Naive thymus-derived CD8-positive, alpha-beta T cell (primary cell): Measurements from ENCODE around the gene NME4. TPM values are rescaled to one million over a fixed set of nuclear protein-coding genes. Genes with fewer than 3 reads are reported as not detected.
"Not testable (repeated sequence)": the region's sequence is repeated elsewhere in the genome, so short reads cannot be mapped to it uniquely, and the experiment has no call there.

ENCODE experiments used
- ATAC-seq, 2 donors: fragments of 150-1000 bp; cut with Tn5 transposase in 1 of 2; sonication (Bioruptor Pico), chemical (Tn5 transposase) in 1 of 2; 1 replicate in 1 of 2; 2 replicates in 1 of 2; pipeline ENCODE4 v1.10.0; 2021; ENCODE audit warnings: mild to moderate bottlenecking in 2 of 2, moderate library complexity in 2 of 2
- POLR2A ChIA-PET: fragments of 350-600 bp; sonication (Branson Sonifier 250); formaldehyde crosslinking; loops from one replicate; lab custom pipeline; 2021; ENCODE audit warnings: antibody characterized with exemption; lab: Charles Lee
- DNase-seq, 10 donors: peaks; one replicate each; pipeline versions ENCODE4 v3.0.0 to v3.0.0-alpha.2; 2020 to 2022
- H3K27ac Mint-ChIP-seq, 10 donors: one replicate each; pipeline ENCODE4 v1.8.0; 2020 to 2022; ENCODE audit warnings: mild to moderate bottlenecking in 10 of 10, mixed read lengths in 10 of 10, moderate library complexity in 4 of 10, inconsistent platforms in 1 of 10
- H3K27me3 Mint-ChIP-seq, 5 donors: one replicate each; pipeline ENCODE4 v1.8.0; 2021 to 2022; ENCODE audit warnings: mixed read lengths in 5 of 5
- H3K36me3 Mint-ChIP-seq, 3 donors: one replicate each; pipeline ENCODE4 v1.8.0; 2020 to 2022; ENCODE audit warnings: mixed read lengths in 3 of 3, mild to moderate bottlenecking in 2 of 3, inconsistent platforms in 1 of 3
- H3K4me1 Mint-ChIP-seq, 4 donors: one replicate each; pipeline ENCODE4 v1.8.0; 2021 to 2022; ENCODE audit warnings: mixed read lengths in 4 of 4
- H3K4me3 Mint-ChIP-seq, 10 donors: one replicate each; pipeline ENCODE4 v1.8.0; 2020 to 2022; ENCODE audit warnings: mild to moderate bottlenecking in 10 of 10, mixed read lengths in 10 of 10, moderate library complexity in 6 of 10, inconsistent platforms in 1 of 10
- H3K9me3 Mint-ChIP-seq, 9 donors: one replicate each; pipeline ENCODE4 v1.8.0; 2020 to 2022; ENCODE audit warnings: mixed read lengths in 9 of 9, mild to moderate bottlenecking in 3 of 9, inconsistent platforms in 1 of 9, moderate library complexity in 1 of 9
- polyA plus RNA-seq, 3 donors: library from polyadenylated mRNA; unstranded; fragments of 300-500 nt; fragmentation: Illumina TruSeq; gene quantifications; one replicate each; pipeline ENCODE4 v1.2.3, GENCODE V29; 2021
- total RNA-seq, 8 experiments: library from RNA in 2 of 8; stranded (reverse) in 2 of 8; gene quantifications; one replicate each; pipeline ENCODE4 v1.2.3 and lab custom pipeline; 2021 to 2026

Gene NME4
- total and polyA plus RNA-seq, 5 experiments from 2014 or later, result 29.7 to 61.9 (median 38.9) TPM

GRCh38 chr16:372302-372983 lies 24.6 kb upstream of the NME4 start:
- POLR2A ChIA-PET, result interaction anchor here (0.9 to 2.7 kb wide), 3 partner anchors 8 to 29 kb away, joined by 4 to 61 read pairs (median 19); partner anchors contain the start of genes DECR2 and PGAP6

DNA sequence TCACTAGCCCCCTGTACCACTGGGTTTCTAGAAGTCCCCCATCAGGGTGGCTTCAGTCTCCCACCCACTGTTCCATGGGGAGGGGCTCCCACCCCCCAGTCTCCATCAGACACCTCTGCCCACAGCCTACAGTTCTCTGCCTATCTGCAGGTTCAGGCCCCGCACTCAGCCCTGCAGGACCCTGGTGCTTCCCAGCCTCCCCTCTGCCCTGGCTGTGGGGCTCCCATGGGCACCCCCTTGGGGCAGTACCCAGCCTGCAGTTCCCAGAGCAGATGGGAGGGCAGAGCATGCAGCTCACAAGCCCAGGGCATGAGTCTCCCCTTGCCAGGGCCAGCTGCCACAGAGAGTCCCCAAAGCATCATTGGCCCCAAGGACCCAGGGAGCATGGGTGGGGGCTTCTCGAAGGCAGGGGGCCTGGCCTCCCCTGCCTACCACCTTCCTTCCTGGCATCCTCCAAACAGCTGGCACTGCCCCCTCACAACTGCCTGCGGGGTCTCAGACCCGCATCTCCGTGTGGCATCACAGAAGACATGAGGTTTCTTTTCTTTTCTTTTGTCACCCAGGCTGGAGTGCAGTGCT lies 23.9 kb upstream of the NME4 start:
- H3K27ac Mint-ChIP-seq, result peak overlapping the region in 3 of 10 donors; percentile 63 to 79 (median 65)
- H3K36me3 Mint-ChIP-seq, result peaks cover 0 to 29% (median 0%) of the 10 kb centered on the region in 3 donors
- no peaks in the 10 kb centered on the region for H3K9me3 Mint-ChIP-seq
- H3K27me3 Mint-ChIP-seq, result no peaks in the 10 kb centered on the region
- no peak for DNase-seq
- no peak for ATAC-seq
- peak overlapping the region in 2 of 10 donors; percentile 26 to 67 for H3K4me3 Mint-ChIP-seq
- peaks cover 3 to 23% (median 15%) of the 10 kb centered on the region in 4 donors for H3K4me1 Mint-ChIP-seq
- POLR2A ChIA-PET, result no interaction called here

More at GRCh38 chr16:372302-372983, 24.6 kb upstream of the NME4 start:
- H3K27ac Mint-ChIP-seq, result peak overlapping the region in 3 of 10 donors; percentile 25 to 68 (median 65)
- ATAC-seq (no peak), DNase-seq (no peak)
- peaks cover 3 to 23% (median 15%) of the 10 kb centered on the region in 4 donors for H3K4me1 Mint-ChIP-seq
- peaks cover 0 to 29% (median 0%) of the 10 kb centered on the region in 3 donors for H3K36me3 Mint-ChIP-seq
- no peak overlapping the region for H3K4me3 Mint-ChIP-seq
- no peaks in the 10 kb centered on the region for H3K27me3 Mint-ChIP-seq
- H3K9me3 Mint-ChIP-seq, result no peaks in the 10 kb centered on the region

DNA sequence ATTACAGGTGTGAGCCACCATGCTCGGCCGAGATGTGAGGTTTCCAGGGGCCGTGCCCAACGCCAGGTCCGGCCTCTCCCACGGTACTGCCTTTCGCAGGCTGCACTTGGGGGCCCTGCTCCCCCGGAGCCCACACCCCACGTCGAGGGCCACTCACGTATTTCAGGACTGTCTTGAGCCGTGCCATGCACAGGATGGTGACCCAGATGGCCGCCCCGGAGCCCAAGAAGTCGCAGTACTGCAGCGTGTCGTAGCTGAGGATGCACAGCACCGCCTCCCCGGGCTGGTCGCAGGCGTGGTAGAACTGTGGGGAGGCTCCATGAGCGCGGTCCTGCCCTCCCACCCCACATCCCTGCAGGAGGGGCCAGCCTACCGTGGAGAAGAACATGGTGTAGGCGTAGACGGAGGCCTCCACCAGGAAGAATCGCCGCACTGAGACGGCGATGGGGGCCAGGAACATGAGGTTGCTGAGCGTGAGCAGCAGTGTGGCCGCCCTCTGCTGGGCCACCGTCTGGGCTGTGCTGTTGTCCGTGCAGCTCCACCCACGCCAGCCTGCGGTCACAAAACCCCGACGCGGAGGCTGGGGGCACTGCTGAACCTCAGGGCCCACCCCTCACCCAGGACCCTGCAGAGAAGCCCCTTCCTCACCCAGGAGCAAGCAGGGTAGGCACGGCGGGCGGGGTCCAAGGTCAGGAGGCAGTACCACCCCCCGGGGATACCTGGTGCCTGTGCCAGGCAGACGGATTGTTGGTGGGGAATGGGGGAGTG lies 23.0 kb upstream of the NME4 start:
- DNase-seq (no peak), ATAC-seq (no peak)
- POLR2A ChIA-PET, result no interaction called here
- Mint-ChIP-seq H3K27ac (peak overlapping the region in 1 of 10 donors; percentile 67), H3K36me3 (peaks cover 0 to 29% (median 0%) of the 10 kb centered on the region in 3 donors), H3K27me3 (no peaks in the 10 kb centered on the region), H3K4me1 (peaks cover 3 to 26% (median 16%) of the 10 kb centered on the region in 4 donors), H3K4me3 (no peak overlapping the region), H3K9me3 (no peaks in the 10 kb centered on the region)

- H3K4me1 Mint-ChIP-seq, result peaks cover 3 to 23% (median 14%) of the 10 kb centered on the region in 4 donors
- H3K27me3 Mint-ChIP-seq, result no peaks in the 10 kb centered on the region
- H3K9me3 Mint-ChIP-seq, result no peaks in the 10 kb centered on the region
- no peak for DNase-seq
- ATAC-seq, result no peak
- POLR2A ChIA-PET, result no interaction called here
- H3K36me3 Mint-ChIP-seq, result peaks cover 0 to 29% (median 0%) of the 10 kb centered on the region in 3 donors
- no peak overlapping the region for H3K27ac Mint-ChIP-seq
- no peak overlapping the region for H3K4me3 Mint-ChIP-seq
Measured at GRCh38 chr16:374616-374926, 22.4 kb upstream of the NME4 start.

DNA sequence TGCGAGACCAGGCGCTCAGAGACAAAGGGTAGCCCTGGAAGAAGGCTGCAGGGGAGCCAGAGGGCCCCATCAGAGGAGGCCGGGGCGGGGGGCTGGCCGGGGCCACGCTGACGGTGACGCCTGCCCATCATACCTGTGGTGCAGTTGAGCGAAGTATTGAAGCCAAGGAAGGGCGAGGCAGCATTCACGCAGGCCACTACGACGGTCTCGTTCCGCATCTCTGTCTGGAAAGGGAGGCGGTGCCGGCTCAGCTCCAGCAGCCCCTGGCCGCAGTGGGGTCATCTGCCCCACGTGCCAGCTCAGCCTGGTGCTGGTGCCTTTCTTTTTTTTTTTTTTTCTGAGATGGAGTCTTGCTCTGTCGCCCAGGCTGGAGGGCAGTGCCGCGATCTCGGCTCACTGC lies 21.8 kb upstream of the NME4 start:
- POLR2A ChIA-PET, result no interaction called here
- DNase-seq, result no peak
- H3K4me3 Mint-ChIP-seq, result no peak overlapping the region
- H3K4me1 Mint-ChIP-seq, result peaks cover 6 to 24% (median 13%) of the 10 kb centered on the region in 4 donors
- no peaks in the 10 kb centered on the region for H3K27me3 Mint-ChIP-seq
- no peak for ATAC-seq
- no peaks in the 10 kb centered on the region for H3K9me3 Mint-ChIP-seq
- peaks cover 0 to 31% (median 0%) of the 10 kb centered on the region in 3 donors for H3K36me3 Mint-ChIP-seq
- H3K27ac Mint-ChIP-seq, result no peak overlapping the region

DNA sequence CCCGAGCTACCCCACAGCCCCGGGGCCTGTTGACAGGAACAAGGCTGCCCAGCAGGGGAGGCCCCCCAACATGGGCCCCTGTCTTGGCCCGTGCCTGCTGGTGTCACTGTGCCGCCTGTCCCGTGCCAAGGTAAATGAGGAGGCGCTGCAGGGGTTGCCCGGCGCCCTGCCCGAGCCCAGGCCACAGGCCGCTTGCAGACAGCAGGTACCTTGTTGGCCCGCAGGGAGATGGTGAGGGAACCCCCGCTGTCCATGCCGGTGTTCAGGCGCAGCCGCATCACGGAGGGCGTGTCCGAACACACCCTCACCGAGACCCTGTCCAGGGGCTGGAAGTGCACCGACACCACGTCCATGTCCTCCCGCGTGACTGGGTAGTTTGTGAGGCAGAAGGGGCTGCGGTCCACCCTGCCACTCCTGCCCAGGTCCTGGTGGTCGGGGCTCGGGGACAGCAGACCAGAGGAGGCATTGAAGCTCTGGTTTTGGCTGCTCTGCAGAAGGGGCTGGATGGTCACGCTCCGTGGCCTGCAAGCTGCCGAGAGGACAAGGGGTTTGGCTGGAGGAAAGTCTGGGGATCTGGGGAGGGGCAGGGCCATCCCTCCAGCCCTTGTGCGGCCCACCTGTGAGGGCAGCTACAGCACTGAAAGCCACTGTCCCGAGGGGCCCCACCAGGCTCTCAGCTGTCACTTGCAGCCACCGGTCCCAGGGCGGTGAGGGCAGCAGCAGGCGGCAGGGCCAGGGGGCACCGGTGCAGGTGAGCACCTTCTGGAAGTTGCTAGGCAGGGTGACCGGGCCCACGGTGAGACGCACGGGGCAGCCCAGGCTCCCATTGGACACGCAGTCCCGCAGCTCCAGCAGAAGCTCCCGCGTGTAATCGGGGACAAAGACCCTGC lies 20.8 kb upstream of the NME4 start:
- peaks cover 4 to 22% (median 11%) of the 10 kb centered on the region in 4 donors for H3K4me1 Mint-ChIP-seq
- H3K4me3 Mint-ChIP-seq, result peak overlapping the region in 1 of 10 donors; percentile 39
- H3K36me3 Mint-ChIP-seq, result peaks cover 0 to 31% (median 0%) of the 10 kb centered on the region in 3 donors
- no peaks in the 10 kb centered on the region for H3K27me3 Mint-ChIP-seq
- H3K27ac Mint-ChIP-seq, result no peak overlapping the region
- POLR2A ChIA-PET, result no interaction called here
- DNase-seq (no peak), ATAC-seq (no peak)
- H3K9me3 Mint-ChIP-seq, result no peaks in the 10 kb centered on the region

- POLR2A ChIA-PET, result no interaction called here
- no peak overlapping the region for H3K4me3 Mint-ChIP-seq
- ATAC-seq (no peak), DNase-seq (no peak)
- H3K27ac Mint-ChIP-seq, result no peak overlapping the region
- peaks cover 4 to 19% (median 9%) of the 10 kb centered on the region in 4 donors for H3K4me1 Mint-ChIP-seq
- peaks cover 0 to 29% (median 0%) of the 10 kb centered on the region in 3 donors for H3K36me3 Mint-ChIP-seq
- no peaks in the 10 kb centered on the region for H3K27me3 Mint-ChIP-seq
- no peaks in the 10 kb centered on the region for H3K9me3 Mint-ChIP-seq
Measured at GRCh38 chr16:376817-377418, 20.1 kb upstream of the NME4 start.

GRCh38 chr16:377419-377951 lies 19.5 kb upstream of the NME4 start:
- Mint-ChIP-seq H3K4me1 (peaks cover 4 to 20% (median 10%) of the 10 kb centered on the region in 4 donors), H3K4me3 (no peak overlapping the region), H3K9me3 (no peaks in the 10 kb centered on the region), H3K27ac (peak overlapping the region in 1 of 10 donors; percentile 94), H3K36me3 (peaks cover 0 to 25% (median 0%) of the 10 kb centered on the region in 3 donors), H3K27me3 (no peaks in the 10 kb centered on the region)
- ATAC-seq, result no peak
- DNase-seq, result no peak
- POLR2A ChIA-PET, result no interaction called here

DNA sequence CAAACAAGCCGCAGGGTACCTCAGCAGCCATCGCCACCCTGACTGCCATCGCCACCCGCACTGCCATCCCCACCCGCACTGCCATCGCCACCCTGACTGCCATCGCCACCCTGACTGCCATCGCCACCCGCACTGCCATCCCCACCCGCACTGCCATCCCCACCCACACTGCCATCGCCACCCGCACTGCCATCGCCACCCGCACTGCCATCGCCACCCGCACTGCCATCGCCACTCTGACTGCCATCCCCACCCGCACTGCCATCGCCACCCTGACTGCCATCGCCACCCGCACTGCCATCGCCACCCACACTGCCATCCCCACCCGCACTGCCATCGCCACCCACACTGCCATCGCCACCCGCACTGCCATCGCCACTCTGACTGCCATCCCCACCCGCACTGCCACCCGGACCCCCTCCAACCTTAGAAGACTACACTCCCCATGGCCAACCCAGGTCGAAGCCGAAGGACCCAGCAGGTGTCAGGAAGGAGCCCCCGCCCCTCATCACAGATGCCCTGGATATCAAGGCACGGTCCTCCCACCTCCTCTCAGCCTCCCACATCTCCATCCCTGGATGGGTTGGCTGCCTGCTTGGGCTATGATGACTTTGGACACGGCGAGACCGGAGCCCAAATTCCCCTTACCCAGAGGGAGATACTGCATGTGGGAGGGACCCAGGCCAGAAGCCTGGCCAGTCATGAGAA lies 18.7 kb upstream of the NME4 start:
- ATAC-seq, H3K9me3 Mint-ChIP-seq, DNase-seq, H3K27me3 Mint-ChIP-seq: not testable (repeated sequence)
- H3K4me3 Mint-ChIP-seq, result peak overlapping the region in 5 of 10 donors; percentile 11 to 84 (median 36)
- POLR2A ChIA-PET, result interaction anchor here (1.5 to 5.3 kb wide), 3 partner anchors 7 to 23 kb away, joined by 4 to 61 read pairs (median 22); partner anchors contain the start of gene MRPL28
- H3K4me1 Mint-ChIP-seq, result peaks cover 6 to 22% (median 16%) of the 10 kb centered on the region in 4 donors
- peak overlapping the region in 6 of 10 donors; percentile 8 to 94 (median 42) for H3K27ac Mint-ChIP-seq
- H3K36me3 Mint-ChIP-seq, result peaks cover 0 to 19% (median 0%) of the 10 kb centered on the region in 3 donors

DNA sequence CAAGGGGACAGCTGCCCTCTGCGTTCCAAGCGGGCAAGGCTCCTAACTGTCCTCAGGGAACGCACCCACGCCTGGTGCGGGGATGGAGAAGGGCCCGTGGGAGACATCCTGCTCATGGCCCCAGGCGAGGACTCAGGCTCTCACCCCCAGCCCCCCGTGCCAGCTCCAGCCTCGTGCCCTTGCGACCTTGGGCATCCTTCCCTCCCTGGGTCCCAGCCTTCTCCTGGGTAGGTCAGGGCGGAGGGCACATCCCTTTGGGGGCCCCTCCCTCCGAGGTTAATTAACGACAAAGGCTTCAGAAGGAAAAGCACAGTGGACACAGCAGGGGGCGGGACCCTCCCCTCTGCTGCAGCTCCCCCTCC lies 18.2 kb upstream of the NME4 start:
- no peaks in the 10 kb centered on the region for H3K9me3 Mint-ChIP-seq
- no peaks in the 10 kb centered on the region for H3K27me3 Mint-ChIP-seq
- POLR2A ChIA-PET, result interaction anchor here (0.6 to 5.3 kb wide), 6 partner anchors 8 to 127 kb away, joined by 4 to 61 read pairs (median 6); partner anchors contain the start of genes AXIN1 and MRPL28
- H3K27ac Mint-ChIP-seq, result peak overlapping the region in 9 of 10 donors; percentile 8 to 94 (median 66)
- H3K4me3 Mint-ChIP-seq, result peak overlapping the region in 8 of 10 donors; percentile 11 to 87 (median 56)
- DNase-seq, result no peak
- no peak for ATAC-seq
- H3K36me3 Mint-ChIP-seq, result peaks cover 0 to 14% (median 0%) of the 10 kb centered on the region in 3 donors
- peaks cover 10 to 25% (median 21%) of the 10 kb centered on the region in 4 donors for H3K4me1 Mint-ChIP-seq
